MM.1S (cell line): ENCODE measurements around the gene CATSPERD.

Experiments used
- EZH2 ChIP-seq: fragments of 300-600 bp; sonication (generic); optimal IDR thresholded peaks from 2 replicates; pipeline ENCODE3; 2017; ENCODE audit warnings: low read depth, mild to moderate bottlenecking, antibody characterized with exemption, low read length, mixed read lengths
- EZH2phosphoT487 ChIP-seq: fragments of 300-600 bp; sonication (generic); IDR thresholded peaks from 2 replicates; pipeline ENCODE4 v1.6.1; 2018; ENCODE audit warnings: antibody characterized with exemption, low read length
- TF ChIP-seq, protein P1 (sequence below): fragments of 300-600 bp; sonication (generic); IDR thresholded peaks from 2 replicates; pipeline ENCODE4 v1.5.1; 2016; ENCODE audit warnings: antibody characterized with exemption, low read length, mixed read lengths

DNA sequence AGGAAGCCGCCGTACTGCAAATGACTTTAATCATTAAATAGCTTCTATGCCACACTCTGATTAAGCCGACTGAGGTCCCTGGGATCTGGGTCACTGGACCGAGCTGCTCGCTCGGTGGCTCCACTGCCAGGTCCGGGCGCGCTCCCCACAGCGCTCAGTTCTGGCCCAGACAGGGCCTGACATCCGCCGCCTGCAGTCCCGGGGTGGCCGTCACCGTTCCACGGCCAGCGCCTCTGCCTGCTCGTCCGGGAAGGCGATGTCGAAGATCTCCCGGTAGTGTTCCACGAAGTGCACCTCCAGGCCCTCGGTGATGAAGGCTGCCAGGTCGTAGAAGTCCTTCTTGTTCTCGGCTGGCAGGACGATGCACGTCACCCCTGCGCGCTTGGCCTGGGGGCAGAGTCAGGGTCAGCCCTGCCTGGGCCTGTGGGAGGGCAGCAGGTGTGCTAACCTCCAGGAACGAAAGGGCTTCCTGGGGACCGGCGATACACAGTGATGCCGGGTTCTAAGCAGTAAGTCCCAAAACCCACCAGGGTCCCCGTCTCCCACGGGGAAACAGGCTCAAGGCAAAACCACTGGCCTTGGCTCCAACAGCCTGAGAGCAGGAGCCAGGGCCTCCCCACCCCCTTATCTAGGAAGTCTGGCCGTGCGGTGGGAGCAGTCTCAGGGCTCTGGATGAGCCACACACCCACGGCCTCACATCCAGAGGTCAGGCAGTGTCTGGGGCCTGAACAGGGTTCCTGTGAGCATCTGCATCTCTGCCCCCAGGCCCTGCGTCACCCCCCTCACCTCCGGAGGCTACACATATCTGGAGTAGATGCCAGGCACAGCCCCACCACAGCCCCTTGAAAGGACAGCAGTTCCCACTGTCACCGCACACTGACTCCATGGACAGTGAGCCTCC, 28.4 kb upstream of the CATSPERD start:
- TF ChIP-seq, protein P1, sequence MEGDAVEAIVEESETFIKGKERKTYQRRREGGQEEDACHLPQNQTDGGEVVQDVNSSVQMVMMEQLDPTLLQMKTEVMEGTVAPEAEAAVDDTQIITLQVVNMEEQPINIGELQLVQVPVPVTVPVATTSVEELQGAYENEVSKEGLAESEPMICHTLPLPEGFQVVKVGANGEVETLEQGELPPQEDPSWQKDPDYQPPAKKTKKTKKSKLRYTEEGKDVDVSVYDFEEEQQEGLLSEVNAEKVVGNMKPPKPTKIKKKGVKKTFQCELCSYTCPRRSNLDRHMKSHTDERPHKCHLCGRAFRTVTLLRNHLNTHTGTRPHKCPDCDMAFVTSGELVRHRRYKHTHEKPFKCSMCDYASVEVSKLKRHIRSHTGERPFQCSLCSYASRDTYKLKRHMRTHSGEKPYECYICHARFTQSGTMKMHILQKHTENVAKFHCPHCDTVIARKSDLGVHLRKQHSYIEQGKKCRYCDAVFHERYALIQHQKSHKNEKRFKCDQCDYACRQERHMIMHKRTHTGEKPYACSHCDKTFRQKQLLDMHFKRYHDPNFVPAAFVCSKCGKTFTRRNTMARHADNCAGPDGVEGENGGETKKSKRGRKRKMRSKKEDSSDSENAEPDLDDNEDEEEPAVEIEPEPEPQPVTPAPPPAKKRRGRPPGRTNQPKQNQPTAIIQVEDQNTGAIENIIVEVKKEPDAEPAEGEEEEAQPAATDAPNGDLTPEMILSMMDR: no peak
- TF ChIP-seq EZH2: no peak
- TF ChIP-seq EZH2phosphoT487: no peak
